ELR (cell line): ENCODE results near the gene FUCA1.
"Not testable (repeated sequence)": the region's sequence is repeated elsewhere in the genome, so short reads cannot be mapped to it uniquely, and the experiment has no call there.

ENCODE experiments used
- DNase-seq: peaks from one replicate; pipeline ENCODE4 v3.0.0-alpha.2; 2015; ENCODE audit warnings: low read depth

The FUCA1 gene

DNA sequence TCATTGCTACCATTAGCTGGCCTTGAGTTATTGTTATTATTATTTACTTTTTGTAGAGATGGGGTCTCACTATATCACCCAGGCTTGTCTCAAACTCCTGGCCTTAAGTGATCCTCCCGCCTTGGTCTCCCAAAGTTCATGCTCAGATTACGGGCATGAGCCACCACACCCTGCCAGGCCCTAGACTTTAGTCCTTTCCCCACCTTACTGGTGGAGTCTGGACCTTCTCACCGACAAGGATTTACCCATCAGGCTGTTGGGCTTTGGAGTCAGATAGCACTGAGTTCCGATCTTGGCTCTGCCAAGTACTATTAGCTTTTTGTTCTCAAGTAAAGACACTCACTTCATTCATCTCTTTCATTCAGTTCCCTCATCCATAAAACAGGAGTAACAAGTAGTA lies 27.9 kb upstream of the FUCA1 start:
- DNase-seq = no peak

DNA sequence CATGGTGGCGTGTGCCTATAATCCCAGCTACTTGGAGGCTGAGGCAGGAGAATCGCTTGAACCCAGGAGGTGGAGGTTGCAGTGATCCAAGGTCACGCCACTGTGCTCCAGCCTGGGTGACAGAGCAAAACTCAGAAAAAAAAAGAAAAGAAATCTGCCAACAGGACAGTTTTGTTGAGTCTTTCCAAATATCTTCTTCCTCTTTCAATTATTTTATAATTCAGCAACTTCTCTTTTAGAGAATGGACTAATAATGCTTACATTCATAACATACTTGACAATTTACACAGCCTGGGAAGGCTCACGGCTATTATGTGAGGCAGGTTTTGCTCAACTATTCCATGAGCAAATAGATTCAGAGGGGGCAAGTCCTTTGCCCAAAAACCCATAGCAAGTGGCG lies 27.0 kb upstream of the FUCA1 start:
- no peak for DNase-seq

DNA sequence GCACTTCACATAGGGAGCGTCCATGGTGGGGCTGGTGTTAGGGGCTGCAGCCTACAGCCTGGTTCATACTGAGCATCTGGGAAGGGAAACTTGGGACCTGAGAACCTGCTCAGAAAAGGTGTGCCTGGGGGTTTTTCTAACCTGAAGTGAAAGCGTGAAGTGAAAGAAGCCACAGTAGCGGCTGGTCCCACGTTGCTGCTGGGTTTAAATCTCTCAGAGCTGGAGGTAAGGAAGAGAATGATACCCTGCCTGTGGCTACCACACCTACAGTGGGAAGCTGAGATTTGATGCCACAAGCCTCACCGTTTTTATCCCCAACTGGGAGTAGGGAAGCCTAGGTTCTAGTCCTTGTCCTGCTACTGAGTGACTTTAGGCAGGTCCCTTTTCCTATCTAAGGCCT lies 21.0 kb upstream of the FUCA1 start:
- no peak for DNase-seq

DNA sequence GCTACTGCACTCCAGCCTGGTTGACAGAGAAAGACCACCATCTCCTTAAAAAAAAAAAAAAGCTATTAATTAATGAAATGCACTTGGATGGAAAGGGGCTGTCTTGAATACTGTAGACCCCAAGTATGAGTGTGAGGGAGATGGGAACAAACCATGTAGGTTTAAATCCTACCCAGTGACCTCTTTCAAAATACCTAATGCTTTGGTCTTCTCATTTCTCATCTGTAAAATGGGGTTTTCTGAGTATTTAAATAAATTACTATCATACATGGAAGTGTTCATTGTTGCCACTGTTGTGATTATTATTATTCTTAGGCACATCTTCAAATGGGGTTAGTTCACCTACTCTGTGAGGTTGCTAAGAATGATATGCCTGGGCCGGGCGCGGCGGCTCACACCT lies 17.1 kb upstream of the FUCA1 start:
- DNase-seq = no peak

DNA sequence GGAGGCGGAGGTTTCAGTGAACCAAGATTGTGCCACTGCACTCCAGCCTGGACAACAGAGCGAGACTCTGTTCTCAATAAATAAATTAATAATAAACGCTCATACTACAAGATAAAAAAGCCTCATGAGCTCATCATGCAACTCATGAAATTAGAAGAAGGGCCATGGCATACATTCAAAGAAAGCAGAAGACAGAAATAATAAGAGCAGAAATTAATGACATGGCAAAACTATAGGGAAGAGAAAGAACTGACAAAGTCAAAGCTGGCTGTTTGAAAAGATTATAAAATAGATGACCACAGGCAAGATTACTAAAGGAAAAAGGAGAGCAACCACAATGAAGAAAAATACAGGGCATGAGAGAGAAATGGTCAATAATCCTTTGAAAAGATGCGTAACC lies 14.7 kb upstream of the FUCA1 start:
- DNase-seq = no peak

DNA sequence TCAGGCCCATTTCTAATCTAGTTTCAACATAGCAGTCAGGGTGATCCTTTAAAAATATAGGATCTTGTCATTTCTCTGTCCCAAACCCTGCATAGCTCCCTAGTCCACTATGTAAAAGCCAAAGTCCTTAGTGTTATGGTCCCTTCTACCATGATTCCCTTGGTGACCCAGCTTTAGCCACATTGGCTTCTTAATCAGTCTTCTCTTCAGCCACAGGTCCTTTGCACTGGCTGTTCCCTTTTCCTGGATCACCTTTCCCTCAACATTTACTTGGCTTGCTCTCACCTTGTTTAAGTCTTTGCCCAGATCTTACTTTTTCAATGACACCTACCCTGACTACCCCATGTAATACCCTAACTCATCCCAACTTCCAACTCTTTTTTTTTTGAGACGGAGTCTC lies 11.7 kb upstream of the FUCA1 start:
- DNase-seq = no peak

DNA sequence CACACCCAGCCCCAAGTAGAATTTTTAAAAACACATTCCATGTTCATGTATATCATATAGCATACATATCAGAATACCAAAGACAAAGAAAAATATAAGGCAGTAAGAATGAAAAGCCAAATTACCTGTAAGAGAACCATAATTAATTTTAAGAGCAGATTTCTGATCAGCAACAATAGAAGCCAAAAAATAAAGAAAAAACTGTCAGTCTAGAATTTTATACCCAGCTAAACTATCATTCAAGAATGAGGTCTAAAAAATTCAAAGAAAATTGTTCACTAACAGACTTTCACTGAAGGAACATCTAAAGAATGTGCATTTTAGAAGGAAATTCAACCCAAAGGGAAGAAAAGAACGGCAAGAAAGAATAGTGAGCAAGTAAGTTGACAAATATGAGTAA lies 10.6 kb upstream of the FUCA1 start:
- no peak for DNase-seq

DNA sequence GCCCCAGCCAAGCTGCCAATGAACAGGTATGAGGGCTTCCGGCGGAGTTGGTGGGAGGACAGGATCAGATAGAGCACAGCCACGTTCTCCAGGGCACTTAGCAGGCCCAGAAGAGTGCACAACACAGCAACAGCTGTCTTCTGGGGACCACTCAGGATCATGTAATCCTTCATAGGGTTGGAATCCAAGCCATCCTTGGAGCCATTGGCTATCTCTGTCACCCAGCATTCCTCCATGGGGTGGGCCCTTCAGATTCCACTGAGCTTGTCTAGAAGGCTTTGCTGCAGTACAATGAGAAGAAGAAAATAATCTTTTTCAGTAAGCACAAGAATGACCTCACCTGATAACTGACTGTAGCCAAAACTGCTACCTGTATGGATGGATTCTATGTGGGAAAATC lies 7.3 kb upstream of the FUCA1 start:
- no peak for DNase-seq

DNA sequence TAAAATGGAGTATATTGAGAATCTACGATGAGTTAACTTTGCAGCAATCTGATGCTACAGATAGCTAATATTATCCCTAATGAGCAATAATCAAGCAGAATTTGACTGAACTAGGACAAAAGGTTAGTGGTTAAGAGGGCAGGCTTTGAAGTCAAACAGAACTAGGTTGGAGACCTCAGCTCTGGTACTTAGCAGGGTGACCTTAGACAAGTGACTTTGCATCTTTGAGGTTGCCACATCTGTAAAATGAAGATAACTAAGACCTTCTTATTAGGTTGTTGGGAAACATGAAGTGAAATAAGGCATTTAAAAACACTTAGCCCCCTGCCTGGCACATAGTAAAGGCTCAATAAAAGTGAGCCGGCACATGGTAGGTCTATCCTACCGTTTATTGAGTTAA lies 4.3 kb upstream of the FUCA1 start:
- DNase-seq = no peak

DNA sequence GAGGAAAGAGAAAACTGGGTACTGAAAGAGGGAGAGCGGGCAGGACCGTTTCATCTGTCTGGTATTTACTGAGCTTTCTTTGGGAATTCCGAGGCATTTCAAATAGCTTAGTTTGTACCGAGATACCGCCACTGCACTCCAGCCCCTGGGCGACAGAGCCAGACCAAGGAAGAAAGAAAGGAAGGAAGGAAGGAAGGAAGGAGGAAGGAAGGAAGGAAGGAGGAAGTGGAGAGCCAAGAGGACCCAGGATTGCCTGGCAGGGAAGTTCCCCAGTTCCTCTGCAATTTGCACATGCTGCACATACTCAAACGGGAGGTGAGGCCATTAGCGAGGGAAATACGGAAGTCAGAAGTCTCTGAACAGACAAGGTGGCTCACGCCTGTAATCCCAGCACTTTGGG lies 961 bp upstream of the FUCA1 start:
- DNase-seq = no peak

DNA sequence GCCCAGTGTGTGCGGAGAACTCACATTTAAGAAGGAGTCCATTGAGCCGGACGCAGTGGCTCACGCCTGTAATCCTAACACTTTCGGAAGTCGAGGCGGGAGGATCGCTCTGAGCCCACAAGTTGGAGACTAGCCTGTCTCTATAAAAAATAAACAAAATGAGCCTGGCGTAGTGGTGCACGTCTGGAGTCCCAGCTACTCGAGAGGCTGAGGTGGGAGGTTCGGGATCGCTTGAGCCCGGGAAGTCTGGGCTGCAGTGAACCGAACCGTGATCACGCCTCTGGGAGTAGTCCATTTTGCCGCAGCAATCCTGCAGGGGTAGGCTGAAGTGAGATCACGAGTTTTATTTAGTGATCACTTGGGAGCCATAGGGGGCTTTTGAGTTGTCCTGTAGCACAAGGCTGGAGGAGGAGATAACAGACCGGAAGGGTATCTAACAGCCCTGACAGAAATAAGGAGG lies 497 bp upstream of the FUCA1 start:
- DNase-seq = no peak

DNA sequence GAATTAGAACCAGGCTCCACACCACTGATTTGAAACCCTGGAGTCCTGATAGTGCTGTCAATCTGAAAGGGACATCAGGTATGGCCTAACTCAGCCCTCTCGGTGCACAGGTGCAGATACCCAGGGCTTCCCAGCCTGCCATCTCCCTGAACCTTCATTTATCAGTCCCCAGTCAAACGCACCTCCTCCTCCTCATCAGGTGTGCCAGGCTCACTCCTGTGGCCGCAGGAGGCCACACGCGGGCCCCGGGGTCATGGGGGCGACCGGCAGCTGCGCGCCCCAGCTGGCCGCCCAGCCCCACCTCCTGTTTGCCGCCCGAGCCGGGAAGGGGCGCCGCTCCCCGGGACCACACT lies 572 bp downstream of the FUCA1 start:
- DNase-seq = no peak

DNA sequence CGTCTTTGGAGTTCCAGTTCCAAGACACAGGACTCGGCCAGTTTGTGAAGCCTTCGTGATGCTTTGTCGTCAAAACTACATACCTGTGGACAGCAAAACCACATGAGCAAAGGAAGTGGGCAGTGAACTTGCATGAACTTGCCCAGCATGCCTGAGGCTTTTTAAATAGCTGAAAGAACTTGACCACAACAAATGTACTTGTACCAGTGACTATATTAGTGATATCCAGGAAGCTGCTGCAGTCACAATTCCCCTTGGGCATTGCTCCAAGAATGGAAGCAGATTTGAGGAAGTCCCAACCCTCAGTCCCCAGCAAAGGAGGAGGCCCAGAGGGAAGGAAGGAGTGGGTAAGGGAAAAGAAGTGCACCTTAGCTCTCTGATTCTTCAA lies 2.6 kb downstream of the FUCA1 start:
- DNase-seq = peak; percentile 76

DNA sequence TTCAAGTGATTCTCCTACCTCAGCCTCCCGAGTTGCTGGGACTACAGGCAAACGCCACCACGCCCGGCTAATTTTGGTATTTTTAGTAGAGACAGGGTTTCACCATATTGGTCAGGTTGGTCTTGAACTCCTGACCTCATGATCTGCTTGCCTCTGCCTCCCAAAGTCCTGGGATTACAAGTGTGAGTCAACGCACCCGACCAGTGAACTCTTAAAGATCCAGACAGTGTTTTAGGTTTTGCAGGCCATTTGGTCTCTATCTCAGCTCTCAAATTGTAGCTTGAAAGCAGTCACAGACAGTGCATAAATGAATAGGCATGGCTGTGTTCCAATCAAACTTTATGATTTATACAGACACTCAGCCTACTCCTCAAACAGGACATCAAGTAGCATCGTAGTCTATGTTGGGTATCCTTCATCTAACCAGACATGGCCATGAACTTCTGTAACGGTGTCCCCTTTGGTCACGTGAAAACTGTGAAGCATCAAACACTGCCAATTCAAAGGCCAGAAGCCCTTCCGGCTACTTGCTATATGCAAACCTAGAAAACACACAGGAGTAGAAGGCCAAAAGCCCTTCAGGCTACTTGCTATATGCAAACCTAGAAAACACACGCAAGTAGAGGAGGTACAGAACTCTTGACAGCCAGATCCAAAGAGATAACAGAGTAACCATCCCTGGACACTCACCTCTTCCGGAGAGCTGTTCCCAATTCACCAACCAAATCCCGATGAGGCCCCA lies 3.1 kb downstream of the FUCA1 start:
- no peak for DNase-seq

DNA sequence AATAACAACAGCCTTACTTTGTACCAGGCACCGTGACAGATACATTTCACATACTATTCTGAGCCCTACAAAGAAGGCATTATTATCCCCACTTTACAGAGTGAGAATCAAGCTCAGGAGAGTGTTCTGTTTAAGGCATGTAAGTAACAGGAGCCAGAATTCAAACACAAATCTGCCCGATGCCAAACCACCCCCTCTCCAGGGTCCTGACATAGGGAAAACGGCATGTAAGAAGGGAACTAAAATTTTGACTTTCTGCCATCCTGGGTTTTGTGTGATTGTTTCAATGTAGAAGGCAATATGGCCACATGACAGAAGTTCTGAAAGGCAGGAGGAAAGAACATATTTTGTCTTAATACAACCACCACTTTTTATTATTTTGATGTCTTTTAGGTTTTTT lies 5.5 kb downstream of the FUCA1 start:
- DNase-seq = no peak

DNA sequence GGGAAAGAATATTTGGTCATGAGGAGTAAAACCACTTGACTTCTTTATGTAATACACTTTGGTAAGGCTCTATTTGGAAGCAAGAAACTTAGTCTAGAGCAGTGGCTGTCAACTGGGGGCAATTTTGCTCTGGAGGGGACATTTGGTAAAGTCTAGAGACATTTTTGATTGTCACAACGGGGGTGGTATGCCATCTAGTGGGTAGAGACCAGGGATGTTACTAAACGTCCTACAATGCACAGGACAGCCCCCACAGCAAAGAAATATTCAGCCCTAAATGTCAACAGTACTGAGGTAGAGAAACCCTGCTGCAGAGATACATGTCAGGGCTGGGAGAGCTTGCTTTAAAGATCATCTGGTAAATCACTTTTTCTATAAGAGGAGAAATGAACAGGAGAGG lies 13.5 kb downstream of the FUCA1 start:
- DNase-seq = peak; percentile 53

DNA sequence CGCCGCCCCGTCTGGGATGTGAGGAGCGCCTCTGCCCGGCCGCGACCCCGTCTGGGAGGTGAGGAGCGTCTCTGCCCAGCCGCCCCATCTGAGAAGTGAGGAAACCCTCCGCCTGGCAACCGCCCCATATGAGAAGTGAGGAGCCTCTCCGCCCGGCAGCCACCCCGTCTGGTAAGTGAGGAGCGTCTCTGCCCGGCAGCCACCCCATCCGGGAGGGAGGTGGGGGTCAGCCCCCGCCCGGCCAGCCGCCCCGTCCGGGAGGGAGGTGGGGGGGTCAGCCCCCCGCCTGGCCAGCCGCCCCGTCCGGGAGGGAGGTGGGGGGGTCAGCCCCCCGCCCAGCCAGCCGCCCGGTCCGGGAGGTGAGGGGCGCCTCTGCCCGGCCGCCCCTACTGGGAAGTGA lies 15.0 kb downstream of the FUCA1 start:
- not testable (repeated sequence) for DNase-seq

DNA sequence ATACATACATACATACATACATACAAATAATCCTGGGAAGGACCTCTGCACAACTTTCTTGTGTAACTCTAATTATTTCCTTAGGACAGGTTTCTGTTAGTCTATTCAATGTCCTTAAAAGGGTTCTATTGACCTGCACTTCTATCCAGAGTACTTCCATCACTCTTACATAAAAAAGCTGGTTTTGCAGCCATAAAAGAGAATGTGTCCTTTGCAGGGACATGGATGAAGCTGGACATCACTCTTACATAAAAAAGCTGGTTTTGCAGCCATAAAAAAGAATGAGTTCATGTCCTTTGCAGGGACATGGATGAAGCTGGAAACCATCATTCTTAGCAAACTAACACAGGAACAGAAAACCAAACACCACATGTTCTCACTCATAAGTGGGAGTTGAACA lies 16.7 kb downstream of the FUCA1 start:
- not testable (repeated sequence) for DNase-seq

DNA sequence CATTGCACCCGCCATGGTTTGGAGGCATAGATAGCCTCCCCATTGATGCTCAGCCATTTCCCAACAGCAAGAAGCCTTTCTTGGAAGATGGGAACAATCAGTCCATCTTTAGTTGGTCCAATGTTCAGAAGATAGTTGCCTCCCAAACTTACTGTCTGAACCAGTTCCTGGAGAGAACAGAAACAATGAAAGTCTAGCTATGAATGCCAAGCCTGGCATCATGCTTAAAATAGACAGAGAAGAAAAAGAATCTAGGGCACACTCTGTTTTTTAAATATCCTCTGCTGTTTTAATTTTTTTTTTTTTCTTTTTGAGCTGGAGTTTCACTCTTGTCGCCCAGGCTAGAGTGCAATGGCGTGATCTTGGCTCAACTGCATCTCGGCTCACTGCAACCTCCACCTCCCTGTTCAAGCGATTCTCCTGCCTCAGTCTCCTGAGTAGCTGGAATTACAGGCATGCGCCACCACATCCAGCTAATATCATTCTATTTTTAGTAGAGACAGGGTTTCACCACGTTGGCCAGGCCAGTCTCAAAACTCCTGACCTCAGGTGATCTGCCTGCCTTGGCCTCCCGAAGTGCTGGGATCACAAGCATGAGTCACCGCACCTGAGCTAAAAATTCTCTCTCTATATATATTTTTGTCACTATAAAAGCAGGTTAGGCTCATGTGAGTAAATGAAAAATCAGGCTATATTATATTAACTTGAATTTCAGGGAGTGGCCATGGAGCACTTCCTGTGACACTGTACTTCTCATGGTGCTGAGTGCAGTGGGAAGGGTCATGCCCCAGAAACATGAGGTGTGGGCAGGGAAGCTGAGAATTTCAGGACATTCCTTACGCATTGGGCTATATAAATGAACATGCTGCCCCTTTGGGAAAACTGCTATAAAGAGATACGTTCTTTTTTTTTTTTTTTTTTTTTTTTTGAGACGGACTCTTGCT lies 19.1 kb downstream of the FUCA1 start:
- no peak for DNase-seq

DNA sequence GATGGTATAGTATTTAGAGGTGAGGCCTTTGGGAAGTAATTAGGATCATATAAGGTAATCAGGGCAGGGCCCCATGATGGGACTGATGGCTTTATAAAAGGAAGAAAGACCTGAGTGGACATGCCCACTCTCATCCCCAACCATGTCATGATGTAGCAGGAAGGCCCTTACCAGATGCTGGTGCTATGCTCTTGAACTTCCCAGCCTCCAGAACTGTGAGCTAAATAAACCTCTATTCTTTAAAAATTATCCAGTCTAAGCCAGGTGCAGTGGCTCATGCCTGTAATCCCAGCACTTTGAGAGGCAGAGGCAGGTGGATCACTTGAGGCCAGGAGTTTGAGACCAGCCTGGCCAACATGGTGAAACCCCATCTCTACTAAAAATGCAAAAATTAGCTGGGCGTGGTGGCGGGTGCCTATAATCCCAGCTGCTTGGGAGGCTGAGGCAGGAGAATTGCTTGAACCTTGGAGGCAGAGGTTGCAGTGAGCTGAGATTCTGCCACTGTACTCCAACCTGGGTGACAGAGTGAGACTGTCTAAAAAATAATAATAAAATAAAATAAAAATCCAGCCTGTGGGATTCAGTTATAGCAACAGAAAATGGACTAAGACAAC lies 20.5 kb downstream of the FUCA1 start:
- not testable (repeated sequence) for DNase-seq

DNA sequence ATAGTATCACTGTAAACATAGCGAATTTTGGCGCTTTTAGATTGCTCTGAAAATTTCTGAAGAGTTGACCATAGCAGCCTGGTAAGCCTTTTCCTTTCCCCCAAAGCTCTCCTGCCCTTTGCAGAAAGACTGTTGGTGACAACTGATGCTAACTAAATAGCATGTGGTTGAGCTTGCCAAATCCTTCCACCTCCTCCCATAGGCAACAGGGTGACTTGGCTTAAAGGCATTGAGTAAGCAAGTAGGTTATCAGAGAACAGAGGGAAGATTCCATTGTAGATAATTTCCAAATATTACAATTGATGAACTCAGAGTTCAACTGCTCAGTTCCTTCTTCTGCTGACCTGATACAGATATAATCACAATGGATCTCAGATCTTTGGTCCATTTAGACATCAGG lies 22.9 kb downstream of the FUCA1 start:
- DNase-seq = no peak

DNA sequence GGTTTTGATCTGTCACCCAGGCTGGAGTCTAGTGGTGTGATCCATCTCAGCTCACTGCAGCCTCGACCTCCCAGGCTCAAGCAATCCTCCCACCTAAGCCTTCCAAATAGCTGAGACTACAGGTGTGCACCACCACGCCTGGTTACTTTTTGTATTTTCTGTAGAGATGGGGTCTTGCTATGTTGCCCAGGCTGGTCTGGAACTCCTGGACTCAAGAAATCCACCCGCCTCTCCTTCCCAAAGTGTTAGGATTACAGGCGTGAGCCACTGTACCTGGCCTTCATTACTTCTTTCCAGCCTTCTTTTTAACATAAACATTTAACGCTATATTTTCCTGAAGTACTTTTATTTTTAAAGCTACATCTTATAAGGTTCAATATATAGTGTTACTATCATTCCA lies 24.4 kb downstream of the FUCA1 start:
- no peak for DNase-seq

DNA sequence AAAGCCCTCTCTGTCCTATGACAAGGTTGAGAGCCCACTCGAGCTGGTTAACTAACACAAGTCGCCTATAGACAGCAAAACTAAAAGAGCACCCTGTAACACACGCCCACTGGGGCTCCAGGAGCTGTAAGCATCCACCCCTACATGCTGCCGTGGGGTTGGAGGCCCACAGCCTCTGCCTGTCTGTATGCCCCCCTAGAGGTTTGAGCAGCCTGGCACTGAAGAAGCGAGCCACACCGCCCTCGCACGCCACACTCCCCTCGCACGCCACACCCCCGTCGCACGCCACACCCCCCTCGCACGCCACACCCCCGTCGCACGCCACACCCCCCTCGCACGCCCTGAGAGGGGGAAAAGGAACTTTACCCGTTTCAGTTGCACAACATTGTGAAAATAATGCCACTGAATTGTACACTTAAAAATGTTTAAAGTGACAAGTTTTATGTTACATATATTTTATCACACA lies 29.7 kb downstream of the FUCA1 start:
- peak; percentile 63 for DNase-seq
